PC-3 (cell line): Measurements from ENCODE around the gene SSBP2.

Experiments
- EZH2 ChIP-seq: fragments of 300-600 bp; sonication (generic); IDR thresholded peaks from one replicate; pipeline ENCODE4 v1.6.1; 2017; ENCODE audit warnings: antibody characterized with exemption, mild to moderate bottlenecking, low read length; ENCODE audit not compliant: unreplicated experiment
- TF ChIP-seq, protein P1 (sequence below): fragments of 300-600 bp; sonication (generic); conservative IDR thresholded peaks from 2 replicates; pipeline ENCODE4 v1.5.1; 2017; ENCODE audit warnings: antibody characterized with exemption, low read depth, mild to moderate bottlenecking, low read length

DNA sequence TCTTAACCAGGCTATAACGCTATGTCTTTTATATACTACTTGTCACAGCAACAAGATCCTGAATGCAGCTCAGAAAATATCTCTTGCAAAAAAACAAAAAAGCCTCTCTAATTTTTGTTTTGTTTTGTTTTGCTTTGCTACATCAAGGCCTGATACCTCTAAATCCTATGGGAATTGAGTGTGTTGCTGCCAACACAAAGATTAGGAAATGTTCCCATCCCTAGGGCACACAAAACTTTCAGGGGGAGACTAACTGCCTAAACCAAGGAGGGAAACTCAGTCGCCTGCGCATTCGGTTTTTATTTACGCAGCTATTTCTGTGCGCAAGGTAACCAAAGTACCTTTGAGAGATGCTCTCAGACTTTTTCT is 1.7 kb downstream of the SSBP2 start:
- TF ChIP-seq, protein P1, sequence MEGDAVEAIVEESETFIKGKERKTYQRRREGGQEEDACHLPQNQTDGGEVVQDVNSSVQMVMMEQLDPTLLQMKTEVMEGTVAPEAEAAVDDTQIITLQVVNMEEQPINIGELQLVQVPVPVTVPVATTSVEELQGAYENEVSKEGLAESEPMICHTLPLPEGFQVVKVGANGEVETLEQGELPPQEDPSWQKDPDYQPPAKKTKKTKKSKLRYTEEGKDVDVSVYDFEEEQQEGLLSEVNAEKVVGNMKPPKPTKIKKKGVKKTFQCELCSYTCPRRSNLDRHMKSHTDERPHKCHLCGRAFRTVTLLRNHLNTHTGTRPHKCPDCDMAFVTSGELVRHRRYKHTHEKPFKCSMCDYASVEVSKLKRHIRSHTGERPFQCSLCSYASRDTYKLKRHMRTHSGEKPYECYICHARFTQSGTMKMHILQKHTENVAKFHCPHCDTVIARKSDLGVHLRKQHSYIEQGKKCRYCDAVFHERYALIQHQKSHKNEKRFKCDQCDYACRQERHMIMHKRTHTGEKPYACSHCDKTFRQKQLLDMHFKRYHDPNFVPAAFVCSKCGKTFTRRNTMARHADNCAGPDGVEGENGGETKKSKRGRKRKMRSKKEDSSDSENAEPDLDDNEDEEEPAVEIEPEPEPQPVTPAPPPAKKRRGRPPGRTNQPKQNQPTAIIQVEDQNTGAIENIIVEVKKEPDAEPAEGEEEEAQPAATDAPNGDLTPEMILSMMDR, result no peak
- TF ChIP-seq EZH2, result no peak
